GM19324 (cell line): ENCODE measurements around the gene AGAP1.

Experiments used
- ATAC-seq: cut with Tn5 transposase; IDR thresholded peaks from one replicate; pipeline ENCODE4 v1.9.1; 2021; ENCODE audit warnings: mild to moderate bottlenecking, moderate library complexity; ENCODE audit not compliant: unreplicated experiment, low FRiP score

Gene AGAP1

GRCh38 chr2:235493775-235494715 lies at the start of gene AGAP1:
Gene AGAP1 (plus strand): TSS chr2:235494043.
- ATAC-seq: peak; percentile 57

- ATAC-seq: no peak
These were observed 49.7 kb upstream of the AGAP1 start for GRCh38 chr2:235444101-235444597.

GRCh38 chr2:235445116-235445515 lies 48.7 kb upstream of the AGAP1 start:
- no peak for ATAC-seq

DNA sequence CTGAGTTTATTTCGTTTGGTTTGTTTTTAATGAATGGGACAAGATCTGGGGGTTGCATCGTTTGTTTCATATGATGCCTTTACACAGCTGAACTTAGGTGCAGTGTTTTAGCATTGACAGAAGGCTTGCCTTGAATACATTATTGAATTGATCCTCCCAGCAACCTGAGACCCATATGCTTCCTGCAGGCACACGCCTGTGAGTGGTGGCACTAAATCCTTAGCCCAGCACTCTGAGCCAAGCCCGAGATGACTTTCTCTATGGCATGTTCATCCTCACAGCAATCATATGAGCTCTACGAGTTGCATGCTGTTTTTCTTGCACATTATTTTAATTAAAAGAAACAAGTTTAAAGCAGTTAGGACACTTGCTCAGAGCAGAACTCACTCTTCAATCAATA lies 47.8 kb upstream of the AGAP1 start:
- ATAC-seq: no peak

GRCh38 chr2:235447210-235447609 lies 46.6 kb upstream of the AGAP1 start:
- ATAC-seq: no peak

DNA sequence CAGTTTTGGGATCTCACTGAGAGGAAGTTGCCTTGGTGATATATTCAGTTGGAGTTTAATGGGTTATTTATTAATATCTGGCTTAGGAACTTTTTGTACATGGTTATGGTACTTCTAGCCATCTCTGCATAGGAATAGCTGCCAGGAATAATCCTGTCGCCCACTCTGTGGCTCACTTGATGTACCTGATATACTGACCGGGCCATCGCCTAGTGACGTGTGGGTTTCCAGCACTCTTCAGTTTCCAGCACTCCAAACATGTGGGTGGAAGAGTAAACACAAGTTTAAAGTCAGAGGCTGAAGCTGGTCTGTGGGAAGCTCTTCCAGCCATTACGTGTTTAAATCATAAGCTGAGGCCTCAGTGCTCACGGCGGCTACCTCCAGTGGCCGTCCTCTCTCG lies 44.3 kb upstream of the AGAP1 start:
- no peak for ATAC-seq

DNA sequence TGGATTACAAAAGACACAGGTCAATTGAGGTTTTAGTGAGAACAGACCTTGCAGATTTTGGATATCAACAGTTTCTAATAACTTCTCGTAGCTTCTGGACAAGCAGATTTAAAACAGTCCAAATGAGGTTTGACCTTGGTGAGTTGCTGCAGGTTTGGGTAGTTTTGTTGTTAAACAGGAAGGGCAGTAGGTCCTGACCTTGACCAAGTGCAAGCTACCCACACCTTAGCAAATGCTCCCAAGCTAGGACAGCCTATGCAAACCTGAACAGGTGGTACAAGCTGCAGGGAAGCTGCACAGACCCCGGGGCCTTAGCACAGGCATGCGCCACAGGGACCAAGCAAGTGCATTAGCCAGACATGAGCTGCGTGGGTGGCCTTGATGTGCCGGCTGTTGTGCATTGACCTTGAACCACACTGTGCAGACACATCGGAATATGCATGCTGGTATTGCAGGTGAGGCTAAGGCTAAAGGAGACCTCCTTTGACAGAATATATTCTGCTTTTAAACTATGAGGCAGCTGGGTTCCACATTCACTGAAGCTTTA lies 40.2 kb upstream of the AGAP1 start:
- ATAC-seq: no peak

GRCh38 chr2:235458839-235459273 lies 35.0 kb upstream of the AGAP1 start:
- ATAC-seq: no peak

- ATAC-seq: no peak
These were observed 33.2 kb upstream of the AGAP1 start for GRCh38 chr2:235460548-235461047.

- ATAC-seq: no peak
These were observed 32.0 kb upstream of the AGAP1 start for GRCh38 chr2:235461763-235462414.

DNA sequence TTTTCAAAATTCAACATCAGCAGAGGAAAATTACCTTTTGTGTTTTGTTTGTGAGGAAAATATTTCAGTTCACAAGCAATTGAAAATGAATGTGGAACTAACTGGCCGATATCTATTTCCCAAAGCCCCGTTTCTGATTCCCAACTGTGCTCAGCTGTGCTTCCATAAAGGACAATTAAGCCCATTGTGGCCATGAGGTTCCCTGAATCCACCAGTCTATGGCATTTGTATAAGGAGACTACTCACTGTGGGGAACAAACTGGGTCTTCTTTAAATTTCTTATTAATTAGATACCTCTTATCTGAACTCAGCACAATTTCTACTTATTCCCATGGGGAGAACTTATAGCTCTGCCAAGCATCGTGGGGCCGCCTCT lies 31.4 kb upstream of the AGAP1 start:
- no peak for ATAC-seq

DNA sequence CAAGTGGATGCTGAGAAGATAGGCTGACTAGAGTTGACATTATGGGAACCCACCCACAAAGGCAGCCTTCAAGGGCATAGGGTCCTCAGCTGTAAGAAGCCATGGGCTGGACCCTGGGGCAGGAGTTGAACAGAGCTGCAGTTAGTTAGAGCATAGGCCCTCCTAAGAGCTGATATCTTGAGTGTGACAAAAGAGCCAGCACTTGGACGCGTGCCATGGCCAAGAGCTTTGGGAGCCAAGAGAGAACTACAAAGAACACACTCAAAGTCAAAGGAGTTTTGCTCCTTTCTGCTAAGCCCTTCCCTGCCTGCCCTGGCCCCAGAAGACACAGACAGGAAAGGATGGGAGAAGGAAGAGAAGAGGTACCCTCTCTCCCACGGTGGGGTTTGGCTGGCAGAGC lies 29.9 kb upstream of the AGAP1 start:
- no peak for ATAC-seq

DNA sequence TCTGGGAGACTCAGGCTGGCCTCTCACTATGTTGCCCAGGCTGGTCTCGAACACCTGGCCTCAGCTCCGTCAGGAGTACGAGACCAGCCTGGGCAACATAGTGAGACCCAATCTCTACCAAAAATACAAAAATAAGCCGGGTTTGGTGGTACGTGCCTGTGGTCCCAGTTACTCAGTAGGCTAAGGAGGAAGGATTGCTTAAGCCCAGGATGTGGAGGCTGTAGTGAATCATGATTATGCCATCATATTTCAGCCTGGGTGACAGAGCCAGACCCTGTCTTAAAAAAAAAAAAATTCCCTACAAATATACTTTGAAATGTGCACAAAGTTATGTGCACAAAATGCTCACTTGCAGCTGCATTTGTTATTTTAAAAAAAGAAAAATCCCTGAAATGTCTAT lies 26.3 kb upstream of the AGAP1 start:
- no peak for ATAC-seq

DNA sequence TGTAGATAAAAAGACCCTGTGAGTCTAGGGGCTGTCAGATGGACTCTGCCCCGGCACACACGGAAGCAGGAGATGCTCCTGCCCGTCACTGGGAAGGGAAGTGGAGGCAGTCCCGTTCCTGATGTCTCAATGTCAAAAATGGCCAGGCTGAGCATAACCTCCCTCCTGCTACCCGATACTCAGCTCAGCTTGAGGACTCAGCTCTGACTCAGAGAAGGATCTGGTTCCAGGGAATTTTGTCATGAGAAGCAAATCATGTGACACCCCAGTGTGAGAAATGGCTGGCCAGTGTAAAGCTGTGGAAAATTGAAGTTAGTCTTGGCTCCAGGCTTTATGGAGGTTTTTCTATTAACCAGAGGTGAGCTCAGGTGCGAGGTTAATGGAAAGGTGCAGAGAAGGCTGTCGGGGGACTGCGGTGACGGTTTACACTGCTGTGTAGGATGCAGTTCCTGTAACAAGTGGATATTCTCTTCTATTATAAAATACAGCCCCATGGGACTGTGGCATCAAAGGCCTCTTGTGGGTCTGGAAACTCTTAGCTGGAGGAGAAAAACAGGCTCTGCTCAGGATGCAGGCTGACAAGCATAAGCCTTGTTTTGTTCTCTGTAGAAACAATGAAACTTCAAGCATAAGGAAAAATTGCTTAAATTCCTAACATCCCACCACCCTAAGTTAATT lies 24.7 kb upstream of the AGAP1 start:
- no peak for ATAC-seq

GRCh38 chr2:235471186-235471747 lies 22.6 kb upstream of the AGAP1 start:
- no peak for ATAC-seq

- ATAC-seq: no peak
These were observed 21.4 kb upstream of the AGAP1 start for GRCh38 chr2:235472443-235472842.

DNA sequence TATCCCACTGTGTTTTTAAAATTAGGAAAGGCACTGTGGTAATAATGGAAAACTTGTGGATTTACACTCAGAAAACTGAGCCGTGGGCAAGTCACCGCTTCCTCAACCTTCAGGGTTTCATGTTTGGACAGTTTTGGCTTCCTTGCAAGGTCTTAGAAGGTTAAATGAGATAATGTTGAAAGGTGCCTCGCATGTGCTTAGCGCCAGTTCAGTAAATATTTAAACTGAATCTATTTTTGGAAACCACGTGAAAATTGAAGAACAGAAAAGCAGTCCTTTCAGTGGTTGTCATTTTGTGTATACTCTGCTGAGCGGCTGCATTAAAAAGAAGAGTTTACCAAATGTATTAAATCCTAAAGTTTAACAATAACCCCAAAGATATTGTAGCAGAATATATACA lies 15.2 kb upstream of the AGAP1 start:
- ATAC-seq: no peak

- ATAC-seq: no peak
These were observed 14.2 kb upstream of the AGAP1 start for GRCh38 chr2:235479604-235480003.

GRCh38 chr2:235480614-235481013 lies 13.2 kb upstream of the AGAP1 start:
- ATAC-seq: peak; percentile 70

DNA sequence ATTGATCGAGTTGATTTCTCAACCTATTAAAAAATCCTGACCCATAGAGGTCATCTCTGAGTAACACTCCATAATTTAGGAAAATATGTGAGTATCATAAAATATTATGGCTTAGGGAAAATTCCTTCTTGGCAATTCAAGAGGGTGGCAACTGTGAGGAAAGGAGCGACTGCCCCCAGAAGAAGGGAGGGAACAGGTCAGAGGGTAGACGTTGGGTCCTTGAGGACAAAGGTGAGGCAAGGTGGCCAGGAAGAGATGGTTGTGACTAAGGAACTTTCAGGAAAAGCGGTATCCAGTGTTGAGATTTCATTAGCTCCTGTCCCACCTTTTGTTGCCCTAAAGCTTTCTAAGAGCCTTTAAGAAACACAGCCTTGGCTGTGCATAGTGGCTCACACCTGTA lies 10.5 kb upstream of the AGAP1 start:
- ATAC-seq: no peak
